Hepatocyte (in vitro differentiated cells): ENCODE results near the gene BNIPL. TPM values are rescaled to one million over a fixed set of nuclear protein-coding genes. Genes with fewer than 3 reads are reported as not detected.

Experiments
- DNase-seq: peaks from one replicate; pipeline ENCODE4 v3.0.0-alpha.2; 2016; ENCODE audit warnings: low spot score
- H2AFZ ChIP-seq: fragments of 200-600 bp; sonication (generic); 2 replicates; pipeline ENCODE4 v1.6.0; 2016; ENCODE audit warnings: antibody characterized with exemption, mild to moderate bottlenecking
- H3K27ac ChIP-seq: fragments of 200-600 bp; sonication (generic); 2 replicates; pipeline ENCODE4 v1.5.1; 2016; ENCODE audit warnings: mild to moderate bottlenecking
- H3K27me3 ChIP-seq: fragments of 200-600 bp; sonication (generic); 2 replicates; pipeline ENCODE4 v1.6.1; 2016
- H3K36me3 ChIP-seq: fragments of 200-600 bp; sonication (generic); replicated peaks from 2 replicates; pipeline ENCODE4 v1.5.1; 2016; ENCODE audit warnings: low read depth; ENCODE audit not compliant: insufficient read depth
- H3K4me1 ChIP-seq: fragments of 200-600 bp; sonication (generic); 2 replicates; pipeline ENCODE4 v1.5.1; 2016; ENCODE audit warnings: mild to moderate bottlenecking, moderate library complexity; ENCODE audit not compliant: insufficient read depth
- H3K4me2 ChIP-seq: fragments of 200-600 bp; sonication (generic); 2 replicates; pipeline ENCODE4 v1.6.0; 2016
- H3K4me3 ChIP-seq: fragments of 200-600 bp; sonication (generic); 2 replicates; pipeline ENCODE4 v1.5.1; 2016; ENCODE audit warnings: mild to moderate bottlenecking
- H3K79me2 ChIP-seq: fragments of 200-600 bp; sonication (generic); 2 replicates; pipeline ENCODE4 v1.6.0; 2017; ENCODE audit warnings: mild to moderate bottlenecking
- H3K9me2 ChIP-seq: fragments of 200-600 bp; sonication (generic); replicated peaks from 2 replicates; pipeline ENCODE4 v1.6.0; 2017; ENCODE audit warnings: mild to moderate bottlenecking; ENCODE audit not compliant: insufficient read depth
- H3K9me3 ChIP-seq: fragments of 200-600 bp; sonication (generic); 2 replicates; pipeline ENCODE4 v1.5.1; 2016; ENCODE audit warnings: low read depth, mild to moderate bottlenecking
- H4K20me1 ChIP-seq: fragments of 200-600 bp; sonication (generic); 2 replicates; pipeline ENCODE4 v1.6.0; 2016; ENCODE audit warnings: mild to moderate bottlenecking; ENCODE audit not compliant: insufficient read depth, poor library complexity, severe bottlenecking
- CTCF ChIP-seq: fragments of 200-600 bp; sonication (generic); IDR thresholded peaks from 2 replicates; pipeline ENCODE4 v1.5.1; 2016; ENCODE audit warnings: antibody characterized with exemption, mild to moderate bottlenecking; ENCODE audit not compliant: poor library complexity
- EZH2 ChIP-seq: fragments of 200-600 bp; sonication (generic); IDR thresholded peaks from 2 replicates; pipeline ENCODE4 v1.6.1; 2016; ENCODE audit warnings: antibody characterized with exemption, mild to moderate bottlenecking, borderline replicate concordance
- EZH2phosphoT487 ChIP-seq: fragments of 200-600 bp; sonication (generic); IDR thresholded peaks from one replicate; pipeline ENCODE4 v1.6.1; 2018; ENCODE audit warnings: antibody characterized with exemption, mild to moderate bottlenecking, low read depth, moderate library complexity; ENCODE audit not compliant: unreplicated experiment, severe bottlenecking
- WGBS: methylation state at CpG from one replicate; pipeline ENCODE4 v1.1.6; 2016; ENCODE audit warnings: low lambda C conversion rate; ENCODE audit errors: missing lambda C conversion rate; 5-methylcytosine and 5-hydroxymethylcytosine counted together
- polyA plus RNA-seq: library from polyadenylated mRNA; unstranded; fragments of >200 nt; fragmentation: Nextera tagmentation; extraction: Ambion mirVana; gene quantifications from 2 replicates; pipeline ENCODE4 v1.2.1, GENCODE V29; 2016
- small RNA-seq: library from RNA; depleted of rRNA; stranded (forward); fragments of <200 nt; gene quantifications from one replicate; pipeline ENCODE3, GENCODE V24; 2014
- total RNA-seq: library from RNA; depleted of rRNA; stranded (reverse); fragments of >200 nt; gene quantifications from 2 replicates; pipeline ENCODE4 v1.2.3, GENCODE V29; 2014

The BNIPL gene
- total and polyA plus RNA-seq, 2 experiments from 2014 or later: 1.1 to 3.8 TPM

- DNase-seq: peak; percentile 94
- Histone ChIP-seq H4K20me1 (no peaks in the 10 kb centered on the region), H2AFZ (peak within 1 kb of the TSS; percentile 89), H3K4me2 (peak within 1 kb of the TSS; percentile 77), H3K4me3 (peak within 1 kb of the TSS; percentile 85), H3K27me3 (no peaks in the 10 kb centered on the region), H3K9me2 (no peaks in the 10 kb centered on the region), H3K27ac (peak within 1 kb of the TSS; percentile 99), H3K4me1 (peaks cover 12% of the 10 kb centered on the region), H3K9me3 (no peaks in the 10 kb centered on the region), H3K36me3 (no peaks in the 10 kb centered on the region), H3K79me2 (peaks cover 49% of the 10 kb centered on the region)
- WGBS: 2% methylated on average over 47 of the region's 50 CpGs
- TF ChIP-seq EZH2phosphoT487: no peak
- TF ChIP-seq CTCF: peak; percentile 89
Observed at GRCh38 chr1:151070474-151071276, 34.3 kb downstream of the BNIPL start, which contains the start of gene GABPB2. Gene GABPB2, plus strand, starts transcription at chr1:151070761. Its CDS starts 17,429 bp downstream, at chr1:151088190.

- Histone ChIP-seq H3K79me2 (peaks cover 34% of the 10 kb centered on the region), H3K36me3 (no peaks in the 10 kb centered on the region), H2AFZ (no peak overlapping the region), H3K27ac (peak overlapping the region; percentile 99), H3K4me3 (no peak overlapping the region), H3K9me3 (no peaks in the 10 kb centered on the region), H4K20me1 (no peaks in the 10 kb centered on the region), H3K4me1 (peaks cover 12% of the 10 kb centered on the region), H3K27me3 (no peaks in the 10 kb centered on the region), H3K9me2 (no peaks in the 10 kb centered on the region), H3K4me2 (peak overlapping the region; percentile 77)
- DNase-seq: no peak
- WGBS: 84% methylated on average over 13 of the region's 13 CpGs
- TF ChIP-seq EZH2phosphoT487: no peak
Observed at GRCh38 chr1:151072224-151072623, 35.8 kb downstream of the BNIPL start.

GRCh38 chr1:151085953-151086559, 49.7 kb downstream of the BNIPL start:
- Histone ChIP-seq H3K9me3 (no peaks in the 10 kb centered on the region), H3K4me2 (no peak overlapping the region), H3K9me2 (no peaks in the 10 kb centered on the region), H3K36me3 (no peaks in the 10 kb centered on the region), H4K20me1 (no peaks in the 10 kb centered on the region), H3K4me3 (no peak overlapping the region), H2AFZ (no peak overlapping the region), H3K79me2 (no peaks in the 10 kb centered on the region), H3K27ac (no peak overlapping the region), H3K4me1 (no peaks in the 10 kb centered on the region), H3K27me3 (no peaks in the 10 kb centered on the region)
- TF ChIP-seq EZH2 (no peak), EZH2phosphoT487 (no peak), CTCF (no peak)
- 86% methylated on average over 4 of the region's 4 CpGs for WGBS
- no peak for DNase-seq

Small RNA genes lying within 50 kb of the gene (small RNA-seq; reads per million reads assigned to genes)
- gene RNU6-884P: not detected

Other genes with a start within 250 kb of the BNIPL start
- 54.3 and 57.0 TPM in 2 replicates for gene CTSK, start 228.3 kb upstream of the BNIPL start, total RNA-seq
- gene CTSK, start 228.3 kb upstream of the BNIPL start, polyA plus RNA-seq: 26.6 and 37.3 TPM in 2 replicates
- 32.9 and 42.1 TPM in 2 replicates for gene ARNT, start 160.0 kb upstream of the BNIPL start, total RNA-seq
- 26.9 and 35.6 TPM in 2 replicates for gene ARNT, start 160.0 kb upstream of the BNIPL start, polyA plus RNA-seq
- not detected in 2 replicates for gene CTXND2, start 149.4 kb upstream of the BNIPL start, total RNA-seq
- gene CTXND2, start 149.4 kb upstream of the BNIPL start, polyA plus RNA-seq: 0.16 TPM in 1 of 2 replicates, not detected in the other
- 33.7 and 41.4 TPM in 2 replicates for gene SETDB1, start 110.2 kb upstream of the BNIPL start, total RNA-seq
- 10.7 and 12.9 TPM in 2 replicates for gene SETDB1, start 110.2 kb upstream of the BNIPL start, polyA plus RNA-seq
- gene CERS2, start 61.8 kb upstream of the BNIPL start, total RNA-seq: 267 and 268 TPM in 2 replicates
- gene CERS2, start 61.8 kb upstream of the BNIPL start, polyA plus RNA-seq: 210 and 277 TPM in 2 replicates
- gene ANXA9, start 54.3 kb upstream of the BNIPL start, total RNA-seq: 7.5 and 7.9 TPM in 2 replicates
- gene ANXA9, start 54.3 kb upstream of the BNIPL start, polyA plus RNA-seq: 8.8 and 9.0 TPM in 2 replicates
- gene MINDY1, start 29.7 kb upstream of the BNIPL start, total RNA-seq: 15.9 and 18.5 TPM in 2 replicates
- 5.8 and 7.6 TPM in 2 replicates for gene MINDY1, start 29.7 kb upstream of the BNIPL start, polyA plus RNA-seq
- gene PRUNE1, start 28.1 kb upstream of the BNIPL start, total RNA-seq: 20.3 and 26.5 TPM in 2 replicates
- 15.1 and 21.6 TPM in 2 replicates for gene PRUNE1, start 28.1 kb upstream of the BNIPL start, polyA plus RNA-seq
- gene C1orf56, start 11.2 kb downstream of the BNIPL start, total RNA-seq: 2.9 and 3.2 TPM in 2 replicates
- 8.3 and 11.4 TPM in 2 replicates for gene C1orf56, start 11.2 kb downstream of the BNIPL start, polyA plus RNA-seq
- 49.4 and 60.2 TPM in 2 replicates for gene CDC42SE1, start 23.0 kb downstream of the BNIPL start, total RNA-seq
- gene CDC42SE1, start 23.0 kb downstream of the BNIPL start, polyA plus RNA-seq: 19.0 and 21.2 TPM in 2 replicates
- 16.8 and 16.9 TPM in 2 replicates for gene MLLT11, start 23.8 kb downstream of the BNIPL start, total RNA-seq
- 34.3 and 37.6 TPM in 2 replicates for gene MLLT11, start 23.8 kb downstream of the BNIPL start, polyA plus RNA-seq
- gene GABPB2, start 34.2 kb downstream of the BNIPL start, total RNA-seq: 9.9 and 12.9 TPM in 2 replicates
- gene GABPB2, start 34.2 kb downstream of the BNIPL start, polyA plus RNA-seq: 0.98 and 4.1 TPM in 2 replicates
- 6.3 and 41.6 TPM in 2 replicates for gene SEMA6C, start 110.0 kb downstream of the BNIPL start, total RNA-seq
- 13.9 and 25.1 TPM in 2 replicates for gene SEMA6C, start 110.0 kb downstream of the BNIPL start, polyA plus RNA-seq
- gene TNFAIP8L2, start 120.1 kb downstream of the BNIPL start, total RNA-seq: 0.64 TPM in 1 of 2 replicates, not detected in the other
- gene TNFAIP8L2, start 120.1 kb downstream of the BNIPL start, polyA plus RNA-seq: 0.70 TPM in 1 of 2 replicates, not detected in the other
- gene LYSMD1, start 129.3 kb downstream of the BNIPL start, total RNA-seq: 13.0 and 16.2 TPM in 2 replicates
- gene LYSMD1, start 129.3 kb downstream of the BNIPL start, polyA plus RNA-seq: 1.0 and 2.5 TPM in 2 replicates
- gene SCNM1, start 129.6 kb downstream of the BNIPL start, total RNA-seq: 21.5 and 26.4 TPM in 2 replicates
- gene SCNM1, start 129.6 kb downstream of the BNIPL start, polyA plus RNA-seq: 55.4 and 57.5 TPM in 2 replicates
- not detected in 2 replicates for gene TMOD4, start 139.4 kb downstream of the BNIPL start, total RNA-seq
- 0.44 TPM in 1 of 2 replicates, not detected in the other for gene TMOD4, start 139.4 kb downstream of the BNIPL start, polyA plus RNA-seq
- 46.0 and 48.1 TPM in 2 replicates for gene VPS72, start 153.6 kb downstream of the BNIPL start, total RNA-seq
- gene VPS72, start 153.6 kb downstream of the BNIPL start, polyA plus RNA-seq: 52.2 and 53.1 TPM in 2 replicates
- 36.0 and 45.7 TPM in 2 replicates for gene PIP5K1A, start 162.0 kb downstream of the BNIPL start, total RNA-seq
- gene PIP5K1A, start 162.0 kb downstream of the BNIPL start, polyA plus RNA-seq: 17.3 and 27.0 TPM in 2 replicates
- gene PSMD4, start 218.1 kb downstream of the BNIPL start, total RNA-seq: 107 and 119 TPM in 2 replicates
- gene PSMD4, start 218.1 kb downstream of the BNIPL start, polyA plus RNA-seq: 161 and 168 TPM in 2 replicates
- 16.8 and 19.9 TPM in 2 replicates for gene ZNF687, start 245.7 kb downstream of the BNIPL start, total RNA-seq
- 3.6 and 4.3 TPM in 2 replicates for gene ZNF687, start 245.7 kb downstream of the BNIPL start, polyA plus RNA-seq